Esophagus muscularis mucosa (tissue), 4 donors: ENCODE data around the gene CEP170B.

Source experiments
- EP300 ChIP-seq: sonication (generic); formaldehyde crosslinking; IDR thresholded peaks from one replicate; pipeline ENCODE4 v1.6.1; 2017; ENCODE audit warnings: antibody characterized with exemption
- POLR2A ChIP-seq: fragments of 450-650 bp; IDR thresholded peaks from one replicate; pipeline ENCODE4 v1.6.1; 2017; ENCODE audit warnings: antibody characterized with exemption, moderate library complexity, mild to moderate bottlenecking, low read depth
- TF ChIP-seq, protein P1 (sequence below), 3 experiments: fragments of 200-600 bp in 2 of 3; fragments of 450-650 bp in 1 of 3; sonication (generic) in 2 of 3; IDR thresholded peaks; one replicate each; pipeline ENCODE4 v1.5.1; 2017 to 2019; ENCODE audit warnings: antibody characterized with exemption in 3 of 3, mild to moderate bottlenecking in 2 of 3, moderate library complexity in 1 of 3

DNA sequence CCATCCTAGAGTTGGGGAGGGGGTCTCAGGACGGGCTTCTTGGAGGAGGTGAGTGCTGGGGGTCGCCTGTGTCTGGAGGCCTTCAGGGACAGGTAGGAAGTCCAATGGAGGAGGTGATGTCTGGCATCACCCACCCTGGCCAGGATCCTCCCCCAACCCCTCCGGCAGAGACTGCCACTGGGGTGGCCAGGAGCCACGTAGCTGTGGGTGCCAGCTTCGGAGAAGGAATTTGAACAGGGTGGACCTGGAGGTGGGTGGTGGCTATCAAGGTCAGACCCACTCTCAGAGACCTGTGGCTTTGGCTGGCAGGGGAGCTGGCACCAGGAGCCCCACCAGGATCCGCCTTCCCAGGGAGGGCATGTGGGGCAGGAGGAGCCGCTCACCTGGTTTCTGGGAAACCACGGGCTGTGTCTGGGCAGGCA lies 9.1 kb downstream of the CEP170B start:
- TF ChIP-seq POLR2A (no peak), EP300 (no peak)
- TF ChIP-seq, protein P1, sequence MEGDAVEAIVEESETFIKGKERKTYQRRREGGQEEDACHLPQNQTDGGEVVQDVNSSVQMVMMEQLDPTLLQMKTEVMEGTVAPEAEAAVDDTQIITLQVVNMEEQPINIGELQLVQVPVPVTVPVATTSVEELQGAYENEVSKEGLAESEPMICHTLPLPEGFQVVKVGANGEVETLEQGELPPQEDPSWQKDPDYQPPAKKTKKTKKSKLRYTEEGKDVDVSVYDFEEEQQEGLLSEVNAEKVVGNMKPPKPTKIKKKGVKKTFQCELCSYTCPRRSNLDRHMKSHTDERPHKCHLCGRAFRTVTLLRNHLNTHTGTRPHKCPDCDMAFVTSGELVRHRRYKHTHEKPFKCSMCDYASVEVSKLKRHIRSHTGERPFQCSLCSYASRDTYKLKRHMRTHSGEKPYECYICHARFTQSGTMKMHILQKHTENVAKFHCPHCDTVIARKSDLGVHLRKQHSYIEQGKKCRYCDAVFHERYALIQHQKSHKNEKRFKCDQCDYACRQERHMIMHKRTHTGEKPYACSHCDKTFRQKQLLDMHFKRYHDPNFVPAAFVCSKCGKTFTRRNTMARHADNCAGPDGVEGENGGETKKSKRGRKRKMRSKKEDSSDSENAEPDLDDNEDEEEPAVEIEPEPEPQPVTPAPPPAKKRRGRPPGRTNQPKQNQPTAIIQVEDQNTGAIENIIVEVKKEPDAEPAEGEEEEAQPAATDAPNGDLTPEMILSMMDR (IDR thresholded peaks at IDR 0.05): no peak
